ENCODE data around the gene POLR3H.

GRCh38 chr22:41526830-41527799 lies 17.2 kb downstream of the POLR3H start:
- TF ChIP-seq EZH2 (IDR thresholded peaks at IDR 0.05; ENCODE audit: borderline replicate concordance, low read length) (no peak), CTCF (conservative IDR thresholded peaks at IDR 0.05 in 1 of 2, IDR thresholded peaks at IDR 0.05 in 1 of 2; ENCODE audit: extremely low read depth in 1 of 2, insufficient read depth in 1 of 2, low read depth in 1 of 2, low read length in 2 of 2) (peak; percentile 78 to 86)
